GM12891 (cell line): Measurements from ENCODE around the gene B3GALT5.

Experiments used
- DNase-seq: peaks from one replicate; pipeline ENCODE4 v3.0.0; 2011; ENCODE audit warnings: low spot score; ENCODE audit not compliant: insufficient read length
- FAIRE-seq: peaks from 2 replicates; lab custom pipeline; 2011; peaks lifted over from hg19 to GRCh38; lab: Jason Lieb, UNC
- PAX5 ChIP-seq: IDR thresholded peaks from 2 replicates; pipeline ENCODE4 v1.6.1; 2011; ENCODE audit warnings: low read length, moderate library complexity, mild to moderate bottlenecking; ENCODE audit not compliant: insufficient read depth, severe bottlenecking
- POLR2A ChIP-seq: IDR thresholded peaks from 2 replicates; pipeline ENCODE4 v1.6.1; 2011; ENCODE audit warnings: low read depth, low read length, control low read depth
- POLR2AphosphoS5 ChIP-seq: IDR thresholded peaks from 2 replicates; pipeline ENCODE4 v1.6.1; 2011; ENCODE audit warnings: low read depth, low read length, control low read depth
- POU2F2 ChIP-seq: IDR thresholded peaks from 2 replicates; pipeline ENCODE4 v1.6.1; 2011; ENCODE audit warnings: low read depth, mild to moderate bottlenecking, control low read depth, low read length, moderate library complexity
- SPI1 ChIP-seq: IDR thresholded peaks from 2 replicates; pipeline ENCODE4 v1.6.1; 2011; ENCODE audit warnings: low read depth, low read length, control low read depth
- TAF1 ChIP-seq: IDR thresholded peaks from 2 replicates; pipeline ENCODE4 v1.6.1; 2011; ENCODE audit warnings: low read depth, low read length, control low read depth

B3GALT5 gene

GRCh38 chr21:39630191-39630591 lies 17.5 kb downstream of the B3GALT5 start:
- DNase-seq (no peak), FAIRE-seq (no peak)
- no peak for TF ChIP-seq POLR2AphosphoS5
- no peak for TF ChIP-seq TAF1
- no peak for TF ChIP-seq POLR2A
- TF ChIP-seq SPI1, result no peak
- no peak for TF ChIP-seq PAX5
- TF ChIP-seq POU2F2, result no peak

GRCh38 chr21:39630827-39631226 lies 18.1 kb downstream of the B3GALT5 start:
- DNase-seq (no peak), FAIRE-seq (no peak)
- TF ChIP-seq TAF1, result no peak
- no peak for TF ChIP-seq PAX5
- no peak for TF ChIP-seq POU2F2
- no peak for TF ChIP-seq SPI1
- no peak for TF ChIP-seq POLR2A
- no peak for TF ChIP-seq POLR2AphosphoS5

GRCh38 chr21:39631842-39632562 lies 19.3 kb downstream of the B3GALT5 start:
- FAIRE-seq (no peak), DNase-seq (no peak)
- TF ChIP-seq POU2F2 (no peak), POLR2A (no peak), SPI1 (no peak), TAF1 (no peak), POLR2AphosphoS5 (no peak), PAX5 (no peak)

GRCh38 chr21:39632796-39633442 lies 20.2 kb downstream of the B3GALT5 start:
- FAIRE-seq, result no peak
- DNase-seq, result no peak
- TF ChIP-seq POLR2AphosphoS5 (no peak), SPI1 (no peak), POU2F2 (no peak), TAF1 (no peak), PAX5 (no peak), POLR2A (no peak)

GRCh38 chr21:39633770-39634181 lies 21.0 kb downstream of the B3GALT5 start:
- FAIRE-seq, result no peak
- DNase-seq, result no peak
- TF ChIP-seq POLR2A (no peak), POLR2AphosphoS5 (no peak), TAF1 (no peak), POU2F2 (no peak)

- no peak for DNase-seq
- FAIRE-seq, result no peak
- TF ChIP-seq TAF1, result no peak
- TF ChIP-seq POU2F2, result no peak
- no peak for TF ChIP-seq POLR2A
Measured at GRCh38 chr21:39634507-39634906, 21.8 kb downstream of the B3GALT5 start.

- no peak for DNase-seq
- no peak for FAIRE-seq
- TF ChIP-seq POU2F2 (no peak), POLR2AphosphoS5 (no peak)
Measured at GRCh38 chr21:39637197-39637970, 24.6 kb downstream of the B3GALT5 start.

- FAIRE-seq, result no peak
- no peak for DNase-seq
- TF ChIP-seq POLR2AphosphoS5 (no peak), PAX5 (no peak), TAF1 (no peak), POU2F2 (no peak), SPI1 (no peak), POLR2A (no peak)
Measured at GRCh38 chr21:39637971-39638240, 25.2 kb downstream of the B3GALT5 start.

- DNase-seq (no peak), FAIRE-seq (no peak)
- TF ChIP-seq SPI1 (no peak), POU2F2 (no peak), TAF1 (no peak), POLR2AphosphoS5 (no peak), POLR2A (no peak)
Measured at GRCh38 chr21:39638281-39638680, 25.5 kb downstream of the B3GALT5 start.

GRCh38 chr21:39640754-39641153 lies 28.0 kb downstream of the B3GALT5 start:
- TF ChIP-seq TAF1, result no peak
- no peak for TF ChIP-seq SPI1
- no peak for TF ChIP-seq POLR2AphosphoS5
- TF ChIP-seq POU2F2, result no peak
- no peak for TF ChIP-seq POLR2A
- TF ChIP-seq PAX5, result no peak
- FAIRE-seq (no peak), DNase-seq (no peak)
